Measurements from ENCODE around the gene THAP7.

Gene THAP7

DNA sequence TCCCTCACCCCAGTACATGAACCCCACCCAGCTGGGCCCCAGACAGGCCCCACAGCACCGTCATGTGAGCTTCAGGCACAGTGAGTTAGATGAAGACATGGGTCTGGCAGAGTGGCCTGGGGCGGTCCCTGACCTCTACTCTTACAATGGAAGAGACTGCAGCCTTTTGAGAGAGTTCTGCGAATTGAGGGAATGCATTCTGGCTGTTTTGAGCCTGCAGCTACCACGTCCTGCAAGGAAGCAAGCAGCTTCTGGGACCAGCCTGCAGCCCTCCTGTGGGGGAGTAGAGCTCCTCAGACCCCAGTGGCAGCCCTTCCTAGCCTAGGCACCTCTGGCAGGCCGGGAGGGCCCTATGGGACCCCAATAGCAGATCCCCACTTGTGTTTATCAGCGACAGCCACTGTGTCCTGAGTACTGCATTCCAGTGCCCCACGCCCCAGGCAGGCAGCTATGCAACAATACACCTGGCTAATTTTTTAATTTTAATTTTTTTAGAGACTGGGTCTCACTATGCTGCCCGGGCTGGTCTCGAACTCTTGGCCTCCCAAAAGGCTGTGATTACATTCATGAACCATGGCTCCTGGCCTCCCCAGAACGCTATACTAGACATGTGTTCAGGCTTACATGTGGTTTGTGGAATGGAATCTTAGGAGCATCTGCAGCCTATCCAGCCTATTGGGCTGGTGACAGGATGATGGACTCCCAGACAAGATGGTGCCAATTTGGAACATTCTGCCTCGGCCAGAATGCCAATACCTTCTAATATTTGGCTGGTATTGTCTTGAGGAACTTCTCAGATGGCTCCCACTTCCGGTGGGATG lies 31.2 kb upstream of the THAP7 start:
- TF ChIP-seq TAF1 (IDR thresholded peaks at IDR 0.05; ENCODE audit: borderline replicate concordance, insufficient read depth, low read length): no peak
- no peak for TF ChIP-seq POLR2AphosphoS5 (IDR thresholded peaks at IDR 0.05; ENCODE audit: low read depth, low read length)
- TF ChIP-seq, protein P1, sequence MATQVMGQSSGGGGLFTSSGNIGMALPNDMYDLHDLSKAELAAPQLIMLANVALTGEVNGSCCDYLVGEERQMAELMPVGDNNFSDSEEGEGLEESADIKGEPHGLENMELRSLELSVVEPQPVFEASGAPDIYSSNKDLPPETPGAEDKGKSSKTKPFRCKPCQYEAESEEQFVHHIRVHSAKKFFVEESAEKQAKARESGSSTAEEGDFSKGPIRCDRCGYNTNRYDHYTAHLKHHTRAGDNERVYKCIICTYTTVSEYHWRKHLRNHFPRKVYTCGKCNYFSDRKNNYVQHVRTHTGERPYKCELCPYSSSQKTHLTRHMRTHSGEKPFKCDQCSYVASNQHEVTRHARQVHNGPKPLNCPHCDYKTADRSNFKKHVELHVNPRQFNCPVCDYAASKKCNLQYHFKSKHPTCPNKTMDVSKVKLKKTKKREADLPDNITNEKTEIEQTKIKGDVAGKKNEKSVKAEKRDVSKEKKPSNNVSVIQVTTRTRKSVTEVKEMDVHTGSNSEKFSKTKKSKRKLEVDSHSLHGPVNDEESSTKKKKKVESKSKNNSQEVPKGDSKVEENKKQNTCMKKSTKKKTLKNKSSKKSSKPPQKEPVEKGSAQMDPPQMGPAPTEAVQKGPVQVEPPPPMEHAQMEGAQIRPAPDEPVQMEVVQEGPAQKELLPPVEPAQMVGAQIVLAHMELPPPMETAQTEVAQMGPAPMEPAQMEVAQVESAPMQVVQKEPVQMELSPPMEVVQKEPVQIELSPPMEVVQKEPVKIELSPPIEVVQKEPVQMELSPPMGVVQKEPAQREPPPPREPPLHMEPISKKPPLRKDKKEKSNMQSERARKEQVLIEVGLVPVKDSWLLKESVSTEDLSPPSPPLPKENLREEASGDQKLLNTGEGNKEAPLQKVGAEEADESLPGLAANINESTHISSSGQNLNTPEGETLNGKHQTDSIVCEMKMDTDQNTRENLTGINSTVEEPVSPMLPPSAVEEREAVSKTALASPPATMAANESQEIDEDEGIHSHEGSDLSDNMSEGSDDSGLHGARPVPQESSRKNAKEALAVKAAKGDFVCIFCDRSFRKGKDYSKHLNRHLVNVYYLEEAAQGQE (IDR thresholded peaks at IDR 0.05; ENCODE audit: insufficient read depth in 1 of 2, low read depth in 2 of 2, low read length in 2 of 2): no peak
- TF ChIP-seq SIN3A (IDR thresholded peaks at IDR 0.05; ENCODE audit: borderline replicate concordance, insufficient read depth, low read length): no peak
- TF ChIP-seq FOXP2 (optimal IDR thresholded peaks at IDR 0.05; ENCODE audit: borderline replicate concordance, extremely low read depth, extremely low read length, insufficient read depth): no peak

DNA sequence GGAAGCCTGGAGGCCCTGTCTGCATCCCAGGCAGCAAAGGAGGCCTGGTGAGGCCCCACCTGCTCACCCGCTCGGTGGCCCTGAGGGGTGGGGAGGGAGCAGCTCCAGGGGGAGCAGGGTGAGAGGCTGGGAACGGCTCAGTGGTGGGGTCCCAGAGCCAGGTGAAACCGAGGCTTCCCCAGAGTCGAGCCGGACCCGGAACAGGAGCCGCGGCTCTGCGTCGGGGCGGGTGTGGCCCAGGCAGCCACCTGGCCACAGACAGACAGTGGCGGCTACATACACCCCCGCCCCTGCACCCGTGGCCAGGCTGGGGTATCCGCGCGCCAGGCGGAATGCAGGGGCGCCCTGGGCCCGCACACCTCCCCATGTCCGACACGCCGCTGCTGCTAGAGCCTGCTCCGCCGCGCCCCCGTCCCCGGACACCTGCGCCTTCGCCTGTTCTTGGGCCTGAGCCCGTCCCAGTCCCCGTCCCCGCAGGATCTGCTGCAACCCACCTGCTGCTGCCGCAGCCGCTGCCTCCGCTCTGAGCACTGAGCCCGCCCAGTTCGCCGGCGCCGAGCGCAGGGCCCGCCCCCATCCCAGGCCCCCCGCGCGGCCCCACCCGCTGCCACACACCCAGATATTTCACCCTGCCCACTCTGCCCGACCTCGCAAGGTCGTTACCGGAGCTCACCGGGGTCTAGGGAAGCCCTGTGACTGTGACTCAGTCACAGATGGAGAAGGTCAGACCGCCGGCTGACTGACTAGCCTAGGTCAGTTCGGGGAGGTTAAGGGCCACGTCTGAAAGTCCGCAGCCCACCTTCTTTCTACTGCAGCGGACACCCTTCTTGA lies 30.3 kb upstream of the THAP7 start, which contains the start of gene SLC7A4:
Gene SLC7A4, minus strand, starts transcription at position 525 of the 831 bp plus-strand sequence. CDS start 749 bp downstream, outside the sequence.
- TF ChIP-seq FOXP2 (optimal IDR thresholded peaks at IDR 0.05; ENCODE audit: borderline replicate concordance, extremely low read depth, extremely low read length, insufficient read depth) (no peak), SIN3A (IDR thresholded peaks at IDR 0.05; ENCODE audit: borderline replicate concordance, insufficient read depth, low read length) (no peak), POLR2AphosphoS5 (IDR thresholded peaks at IDR 0.05; ENCODE audit: low read depth, low read length) (no peak), TAF1 (IDR thresholded peaks at IDR 0.05; ENCODE audit: borderline replicate concordance, insufficient read depth, low read length) (no peak)
- TF ChIP-seq, protein P1 (IDR thresholded peaks at IDR 0.05; ENCODE audit: insufficient read depth in 1 of 2, low read depth in 2 of 2, low read length in 2 of 2): no peak

DNA sequence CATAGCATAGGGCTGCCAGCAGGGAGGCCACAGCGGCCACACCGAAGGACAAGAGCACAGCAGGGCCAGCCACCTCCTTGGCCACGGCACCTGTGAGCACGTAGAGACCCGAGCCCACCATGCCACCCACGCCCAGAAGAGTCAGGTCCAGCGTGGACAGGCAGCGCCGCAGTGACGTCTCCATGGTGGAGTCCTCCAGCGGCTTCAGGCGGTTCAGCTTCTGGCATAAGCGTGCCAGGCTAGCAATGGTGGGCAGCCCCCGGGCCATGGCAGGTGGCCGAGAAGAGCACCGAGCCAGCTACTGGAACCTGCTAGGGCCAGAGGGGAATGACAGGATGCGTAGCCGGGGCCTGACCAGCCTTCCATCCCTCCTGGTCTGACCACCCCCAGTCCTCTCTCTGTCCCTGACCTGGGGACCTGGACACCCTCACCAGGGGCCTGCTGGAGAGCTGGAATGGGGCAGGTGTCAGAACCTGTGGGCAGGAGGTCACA lies 29.7 kb upstream of the THAP7 start:
- no peak for TF ChIP-seq POLR2AphosphoS5 (IDR thresholded peaks at IDR 0.05; ENCODE audit: low read depth, low read length)
- TF ChIP-seq TAF1 (IDR thresholded peaks at IDR 0.05; ENCODE audit: borderline replicate concordance, insufficient read depth, low read length): no peak
- TF ChIP-seq SIN3A (IDR thresholded peaks at IDR 0.05; ENCODE audit: borderline replicate concordance, insufficient read depth, low read length): no peak
- no peak for TF ChIP-seq FOXP2 (optimal IDR thresholded peaks at IDR 0.05; ENCODE audit: borderline replicate concordance, extremely low read depth, extremely low read length, insufficient read depth)
- TF ChIP-seq, protein P1 (IDR thresholded peaks at IDR 0.05; ENCODE audit: insufficient read depth in 1 of 2, low read depth in 2 of 2, low read length in 2 of 2): no peak

DNA sequence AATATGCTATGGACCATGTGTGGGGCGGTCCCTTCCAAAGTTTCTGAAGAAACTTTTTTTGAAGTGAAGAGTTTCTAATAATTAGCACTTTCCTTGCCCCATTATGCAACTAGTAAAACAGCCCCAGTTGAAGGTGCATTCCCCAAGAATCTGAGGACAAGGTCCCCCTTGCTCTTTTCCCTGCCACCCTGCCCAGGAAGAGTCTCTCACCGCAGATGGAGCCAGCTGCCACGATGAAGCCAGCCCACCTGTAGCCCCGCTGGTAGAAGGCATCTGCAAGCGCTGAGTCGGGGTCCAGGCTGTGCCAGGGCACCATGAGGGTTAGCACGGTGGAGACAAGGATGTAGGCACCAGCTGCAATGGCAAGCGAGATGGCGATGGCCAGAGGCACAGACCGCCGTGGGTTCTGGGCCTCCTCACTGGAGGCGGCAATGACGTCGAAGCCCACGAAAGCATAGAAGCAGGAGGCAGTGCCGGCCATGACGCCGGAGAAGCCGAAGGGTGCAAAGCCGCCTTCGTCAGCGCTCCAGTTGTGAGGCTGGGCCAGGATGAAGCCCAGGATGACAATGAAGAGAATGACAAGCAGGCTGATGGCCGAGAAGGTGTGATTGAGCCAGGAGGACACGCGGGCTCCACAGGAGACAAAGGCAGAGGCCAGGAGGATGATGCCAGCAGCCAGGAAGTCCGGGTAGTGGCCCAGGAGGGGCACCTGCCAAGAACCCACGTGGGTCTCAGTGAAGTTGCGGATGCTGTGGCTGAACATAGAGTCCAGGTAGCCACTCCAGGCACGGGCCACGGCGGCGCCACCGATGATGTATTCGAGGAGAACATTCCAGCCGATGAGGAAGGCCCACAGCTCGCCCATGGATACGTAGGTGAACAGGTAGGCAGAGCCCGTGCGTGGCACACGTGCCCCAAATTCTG lies 29.0 kb upstream of the THAP7 start:
- TF ChIP-seq POLR2AphosphoS5 (IDR thresholded peaks at IDR 0.05; ENCODE audit: low read depth, low read length): no peak
- TF ChIP-seq SIN3A (IDR thresholded peaks at IDR 0.05; ENCODE audit: borderline replicate concordance, insufficient read depth, low read length): no peak
- no peak for TF ChIP-seq TAF1 (IDR thresholded peaks at IDR 0.05; ENCODE audit: borderline replicate concordance, insufficient read depth, low read length)

Data from PFSK-1 (cell line).